Uterus (tissue), 4 donors: ENCODE results near the gene SLC15A5. TPM values are rescaled to one million over a fixed set of nuclear protein-coding genes. Genes with fewer than 3 reads are reported as not detected.

Experiments used
- DNase-seq, 2 donors: peaks; one replicate each; pipeline ENCODE4 v3.0.0-alpha.2; 2019 to 2020
- H3K27ac ChIP-seq, 2 donors: fragments of 200-600 bp; sonication (generic); 1 replicate in 1 of 2; 2 replicates in 1 of 2; pipeline ENCODE4 v1.5.1; 2016 to 2018
- H3K27me3 ChIP-seq, 2 donors: fragments of 200-600 bp; sonication (generic); one replicate each; pipeline ENCODE4 v1.5.1; 2018 to 2019; ENCODE audit warnings: control low read depth in 1 of 2
- H3K36me3 ChIP-seq, 2 donors: fragments of 200-600 bp; sonication (generic); one replicate each; pipeline ENCODE4 v1.5.1; 2019; ENCODE audit warnings: control low read depth in 1 of 2
- H3K4me1 ChIP-seq, 2 donors: fragments of 200-600 bp; sonication (generic); one replicate each; pipeline ENCODE4 v1.5.1; 2018 to 2019; ENCODE audit warnings: control low read depth in 1 of 2
- H3K4me3 ChIP-seq, 2 donors: fragments of 200-600 bp; sonication (generic); 1 replicate in 1 of 2; 2 replicates in 1 of 2; pipeline ENCODE4 v1.5.1; 2018 to 2019; ENCODE audit warnings: mild to moderate bottlenecking in 1 of 2
- H3K9me3 ChIP-seq, 2 donors: fragments of 200-600 bp; sonication (generic); one replicate each; pipeline ENCODE4 v1.5.1; 2019; ENCODE audit warnings: control low read depth in 1 of 2
- CTCF ChIP-seq, 4 experiments: fragments of 200-600 bp in 2 of 4; fragments of 450-650 bp in 2 of 4; sonication (generic) in 2 of 4; IDR thresholded peaks; one replicate each; pipeline ENCODE4 v1.5.1; 2016 to 2019; ENCODE audit warnings: antibody characterized with exemption in 4 of 4, mild to moderate bottlenecking in 2 of 4, moderate library complexity in 1 of 4
- POLR2A ChIP-seq, 2 donors: fragments of 450-650 bp; IDR thresholded peaks; one replicate each; pipeline ENCODE4 v1.6.1; 2016; ENCODE audit warnings: antibody characterized with exemption in 2 of 2, mild to moderate bottlenecking in 1 of 2, moderate library complexity in 1 of 2
- intact Hi-C: fragments of 100-400 bp; cut with DNase I; formaldehyde crosslinking; loops from one replicate; pipeline ENCODE4 v1.15.1; 2023; ENCODE audit warnings: low total_unique reads
- total RNA-seq, 4 donors: library from RNA; depleted of rRNA in 3 of 4; stranded (reverse); fragments of >200 nt in 3 of 4; gene quantifications; one replicate each; pipeline versions ENCODE4 v1.1.0 to v1.2.4, GENCODE V29; 2014 to 2023
- donor health status: DM: yes; HTN: yes; CAD: no.

The SLC15A5 gene
- total RNA-seq, 4 donors from 2014 or later: not detected

DNA sequence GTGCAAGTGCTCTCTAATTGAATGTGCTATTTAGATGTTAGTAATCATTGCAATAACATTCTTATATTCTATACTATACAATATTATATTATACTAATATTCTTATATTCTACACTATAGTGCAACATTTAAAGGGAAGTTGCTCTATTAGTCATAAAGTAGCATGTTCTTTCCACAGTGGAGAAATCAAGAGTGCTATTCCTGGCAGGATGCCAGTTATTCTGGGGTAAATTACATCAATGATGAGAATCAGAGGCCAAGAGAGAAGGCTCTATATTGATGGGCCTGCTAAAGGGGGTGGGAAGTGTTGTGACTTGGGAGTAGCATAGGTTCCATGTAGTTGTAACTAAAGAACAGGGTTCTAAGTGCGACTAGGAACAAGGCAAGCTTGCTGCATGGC is 121.5 kb downstream of the SLC15A5 start:
- DNase-seq: no peak
- no peak overlapping the region for H3K4me3 ChIP-seq
- TF ChIP-seq POLR2A (IDR thresholded peaks at IDR 0.05) (no peak), CTCF (IDR thresholded peaks at IDR 0.05) (no peak)
- no peaks in the 10 kb centered on the region for H3K27me3 ChIP-seq
- no peak overlapping the region for H3K27ac ChIP-seq
- H3K4me1 ChIP-seq: no peaks in the 10 kb centered on the region
- intact Hi-C loops: no loop called here
- no peaks in the 10 kb centered on the region for H3K36me3 ChIP-seq
- no peaks in the 10 kb centered on the region for H3K9me3 ChIP-seq

- Histone ChIP-seq H3K27ac (no peak overlapping the region), H3K36me3 (no peaks in the 10 kb centered on the region), H3K4me1 (no peaks in the 10 kb centered on the region), H3K9me3 (no peaks in the 10 kb centered on the region), H3K27me3 (no peaks in the 10 kb centered on the region), H3K4me3 (no peak overlapping the region)
- intact Hi-C loops: no loop called here
- no peak for DNase-seq
- no peak for TF ChIP-seq CTCF (IDR thresholded peaks at IDR 0.05)
- TF ChIP-seq POLR2A (IDR thresholded peaks at IDR 0.05): no peak
These were observed 122.5 kb downstream of the SLC15A5 start for GRCh38 chr12:16154990-16155389.

GRCh38 chr12:16152885-16153673 is 124.4 kb downstream of the SLC15A5 start:
- Histone ChIP-seq H3K4me1 (no peaks in the 10 kb centered on the region), H3K9me3 (no peaks in the 10 kb centered on the region), H3K27ac (no peak overlapping the region), H3K4me3 (no peak overlapping the region), H3K27me3 (no peaks in the 10 kb centered on the region), H3K36me3 (no peaks in the 10 kb centered on the region)
- intact Hi-C loops: no loop called here
- TF ChIP-seq POLR2A (IDR thresholded peaks at IDR 0.05): no peak
- TF ChIP-seq CTCF (IDR thresholded peaks at IDR 0.05): no peak
- no peak for DNase-seq

DNA sequence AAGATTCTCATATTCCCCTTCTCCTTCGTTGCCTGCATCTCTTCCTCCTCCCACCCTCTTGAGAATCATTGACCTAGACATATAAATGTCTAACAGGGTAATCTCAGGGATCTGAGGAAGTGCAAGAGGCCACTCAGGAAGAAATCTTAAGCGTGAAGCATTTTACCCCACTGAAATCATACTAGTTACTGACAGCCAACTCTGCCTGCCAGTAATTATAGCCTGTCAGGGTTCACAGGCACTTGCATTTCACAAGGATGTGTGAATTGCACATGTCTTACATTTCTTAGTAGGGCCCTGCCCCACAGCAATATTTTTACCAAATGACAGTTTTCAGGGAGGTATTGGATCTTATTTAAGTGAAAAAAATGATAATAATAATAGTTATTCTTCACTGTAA is 127.2 kb downstream of the SLC15A5 start:
- Histone ChIP-seq H3K9me3 (no peaks in the 10 kb centered on the region), H3K4me1 (no peaks in the 10 kb centered on the region), H3K27me3 (no peaks in the 10 kb centered on the region), H3K4me3 (no peak overlapping the region), H3K27ac (no peak overlapping the region), H3K36me3 (no peaks in the 10 kb centered on the region)
- no peak for DNase-seq
- no peak for TF ChIP-seq CTCF (IDR thresholded peaks at IDR 0.05)
- TF ChIP-seq POLR2A (IDR thresholded peaks at IDR 0.05): no peak
- intact Hi-C loops: no loop called here

DNA sequence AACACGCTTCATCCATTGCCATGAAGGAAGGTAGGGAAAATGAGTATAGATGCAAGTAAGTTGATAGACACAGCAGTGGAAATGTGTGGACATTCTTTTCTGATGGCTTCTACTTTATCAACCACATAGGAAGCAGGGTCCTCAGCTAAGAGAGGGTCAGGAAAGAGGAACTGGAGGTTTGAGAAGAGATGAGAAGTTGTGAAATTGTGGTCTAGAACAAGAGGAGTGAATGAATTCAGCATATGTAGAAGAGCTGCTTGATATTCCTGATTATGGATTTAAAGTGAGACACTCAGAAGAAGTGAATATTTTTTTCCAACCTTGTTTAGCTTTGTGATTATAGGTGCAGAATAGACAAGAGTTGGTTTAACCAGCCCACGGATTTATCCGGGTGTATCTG is 128.5 kb downstream of the SLC15A5 start:
- no peak overlapping the region for H3K4me3 ChIP-seq
- no peaks in the 10 kb centered on the region for H3K9me3 ChIP-seq
- H3K27me3 ChIP-seq: no peaks in the 10 kb centered on the region
- TF ChIP-seq POLR2A (IDR thresholded peaks at IDR 0.05) (no peak), CTCF (IDR thresholded peaks at IDR 0.05) (no peak)
- no peak for DNase-seq
- H3K27ac ChIP-seq: no peak overlapping the region
- intact Hi-C loops: no loop called here
- no peaks in the 10 kb centered on the region for H3K36me3 ChIP-seq
- no peaks in the 10 kb centered on the region for H3K4me1 ChIP-seq

Other genes with a start within 250 kb of the SLC15A5 start
- gene MGST1, start 70.0 kb upstream of the SLC15A5 start, total RNA-seq: 10 to 100 TPM in 3 of 4 donors, 1 to 10 TPM in 1; 4.6 to 85.6 (median 22.8) TPM